ENCODE measurements around the gene LMBR1.

LMBR1 gene

GRCh38 chr7:156841497-156841896 lies 51.5 kb downstream of the LMBR1 start:
- no peak for TF ChIP-seq CTCF (IDR thresholded peaks at IDR 0.05; ENCODE audit: insufficient read depth, low read depth, low read length, missing control alignments)
- no peak overlapping the region for H3K4me3 ChIP-seq (ENCODE audit: low read depth, low read length)
- DNase-seq (ENCODE audit: low read depth), result no peak

GRCh38 chr7:156840134-156840533 lies 52.8 kb downstream of the LMBR1 start:
- no peak for DNase-seq (ENCODE audit: low read depth)
- H3K4me3 ChIP-seq (ENCODE audit: low read depth, low read length), result no peak overlapping the region
- no peak for TF ChIP-seq CTCF (IDR thresholded peaks at IDR 0.05; ENCODE audit: insufficient read depth, low read depth, low read length, missing control alignments)

GRCh38 chr7:156836443-156836842 lies 56.5 kb downstream of the LMBR1 start:
- DNase-seq (ENCODE audit: low read depth), result no peak
- H3K4me3 ChIP-seq (ENCODE audit: low read depth, low read length), result no peak overlapping the region
- no peak for TF ChIP-seq CTCF (IDR thresholded peaks at IDR 0.05; ENCODE audit: insufficient read depth, low read depth, low read length, missing control alignments)

- DNase-seq (ENCODE audit: low read depth), result no peak
- TF ChIP-seq CTCF (IDR thresholded peaks at IDR 0.05; ENCODE audit: insufficient read depth, low read depth, low read length, missing control alignments), result no peak
Observed at GRCh38 chr7:156834462-156834861, 58.5 kb downstream of the LMBR1 start.

GRCh38 chr7:156833312-156833711 lies 59.7 kb downstream of the LMBR1 start:
- no peak for DNase-seq (ENCODE audit: low read depth)
- TF ChIP-seq CTCF (IDR thresholded peaks at IDR 0.05; ENCODE audit: insufficient read depth, low read depth, low read length, missing control alignments), result no peak
- no peak overlapping the region for H3K4me3 ChIP-seq (ENCODE audit: low read depth, low read length)

More at GRCh38 chr7:156834462-156834861, 58.5 kb downstream of the LMBR1 start:
- no peak overlapping the region for H3K4me3 ChIP-seq (ENCODE audit: low read depth, low read length)

- H3K4me3 ChIP-seq (ENCODE audit: low read depth, low read length), result no peak overlapping the region
- DNase-seq (ENCODE audit: low read depth), result no peak
- no peak for TF ChIP-seq CTCF (IDR thresholded peaks at IDR 0.05; ENCODE audit: insufficient read depth, low read depth, low read length, missing control alignments)
Observed at GRCh38 chr7:156832195-156832877, 60.6 kb downstream of the LMBR1 start.

All from GM12865 (cell line).